CD4-positive, alpha-beta T cell treated with Interferon gamma for 1 hour (primary cell): ENCODE results near the gene CLDN18.

Source experiments
- DNase-seq: peaks from one replicate; pipeline ENCODE4 v3.0.0-alpha.2; 2020

The CLDN18 gene

DNA sequence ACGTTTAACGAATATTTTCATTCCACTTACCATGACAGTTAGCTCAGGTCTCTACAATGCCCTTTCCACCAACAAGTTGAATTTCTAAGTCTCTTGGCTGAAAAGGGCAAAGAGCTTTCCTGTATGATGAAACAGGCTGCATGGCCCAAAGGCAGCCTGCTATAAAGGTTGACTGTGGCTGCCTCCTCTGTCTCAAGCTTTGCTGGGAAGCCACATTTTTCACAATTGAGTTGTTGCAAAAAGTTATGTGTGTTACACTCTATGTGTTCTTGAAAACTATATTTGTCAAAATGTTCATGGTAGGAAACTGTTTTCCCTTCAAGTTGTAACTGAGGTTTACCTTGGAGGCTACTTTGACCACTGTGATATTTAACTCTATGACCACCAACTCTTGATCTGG, 56.0 kb downstream of the CLDN18 start:
- DNase-seq: no peak

DNA sequence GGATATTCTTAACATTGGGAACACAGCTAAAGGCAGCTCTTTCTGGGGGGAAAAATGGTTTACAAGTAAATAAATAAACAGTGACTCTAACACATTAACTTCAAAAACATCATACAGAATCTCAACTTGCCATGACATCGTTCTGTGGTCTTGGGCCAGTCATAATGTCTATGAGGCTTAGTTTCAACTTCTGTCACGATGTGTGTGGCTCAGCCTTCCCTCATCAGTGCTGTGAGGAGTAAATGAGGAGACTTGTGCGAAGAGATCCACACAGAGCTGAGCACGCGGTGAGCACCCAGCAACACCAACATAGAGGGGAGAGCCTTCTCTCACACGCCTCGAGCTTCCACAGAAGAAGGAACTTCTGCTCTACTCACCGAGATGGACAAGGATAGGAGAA, 56.4 kb downstream of the CLDN18 start:
- DNase-seq: no peak

DNA sequence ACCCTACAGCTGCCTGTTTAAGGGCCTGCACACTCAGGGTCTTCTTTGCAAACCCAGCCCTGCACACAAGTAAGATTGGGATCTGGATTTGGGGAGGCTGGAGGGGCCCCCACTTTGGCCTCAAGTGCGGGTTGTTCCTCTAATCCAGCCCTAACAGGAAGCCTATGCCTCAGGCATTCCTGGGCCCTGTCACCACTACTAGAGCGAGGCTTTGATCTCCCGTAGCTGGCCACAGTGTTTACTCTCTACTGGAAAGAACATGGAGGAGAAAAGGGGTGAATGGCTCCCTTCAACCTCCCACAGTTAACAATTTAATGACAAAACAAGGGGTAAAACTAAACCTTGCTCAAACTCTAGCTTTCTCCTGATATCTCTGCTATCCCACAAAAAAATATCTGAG, 57.0 kb downstream of the CLDN18 start:
- no peak for DNase-seq

DNA sequence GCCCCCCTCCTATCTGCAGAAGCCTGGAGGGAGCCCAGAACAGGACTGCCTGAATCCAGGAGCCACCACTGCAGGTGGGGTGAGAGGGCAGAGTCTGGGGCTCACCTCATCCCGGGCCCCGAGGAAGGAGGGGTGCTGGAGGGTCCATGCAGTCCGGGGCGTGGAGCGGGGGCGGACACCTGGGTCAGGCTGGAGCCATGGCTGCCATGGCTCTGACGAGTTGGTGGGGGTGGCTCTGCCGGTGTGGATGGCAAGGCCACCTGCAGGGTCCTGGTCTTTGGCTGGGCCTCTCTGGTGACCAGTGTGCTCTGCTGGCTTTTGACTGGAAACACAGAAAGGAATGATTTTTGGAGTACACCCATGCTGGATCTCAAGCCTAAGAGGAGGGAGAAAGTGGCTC, 58.1 kb downstream of the CLDN18 start:
- DNase-seq: no peak

DNA sequence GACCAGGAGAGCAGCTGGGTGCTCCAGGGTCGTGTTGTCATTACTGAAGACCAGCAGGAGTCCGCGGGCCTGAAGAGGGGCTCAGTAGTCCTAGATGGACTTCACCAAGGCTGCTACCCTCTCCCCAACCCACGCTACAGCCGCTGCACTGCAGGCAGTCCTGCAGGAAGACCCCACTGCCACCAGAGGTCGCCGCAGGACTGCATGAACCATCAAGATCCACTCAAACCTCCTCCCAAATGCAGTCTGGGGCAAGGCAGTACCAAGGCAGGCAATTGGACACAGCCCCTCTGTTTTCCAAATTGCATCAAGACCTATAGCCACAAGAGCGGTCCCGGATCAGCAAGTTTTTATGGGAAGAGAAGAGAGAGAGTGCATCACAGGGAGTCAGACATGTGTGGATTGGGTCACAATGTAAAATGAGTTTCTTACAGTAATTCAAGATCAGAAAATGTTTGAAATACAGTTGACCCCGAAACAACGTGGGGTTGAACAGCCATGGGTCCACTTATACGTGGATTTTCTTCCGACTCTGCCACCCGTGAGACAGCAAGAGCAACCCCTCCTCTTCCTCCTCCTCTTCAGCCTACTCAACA, 58.7 kb downstream of the CLDN18 start:
- peak; percentile 58 for DNase-seq

DNA sequence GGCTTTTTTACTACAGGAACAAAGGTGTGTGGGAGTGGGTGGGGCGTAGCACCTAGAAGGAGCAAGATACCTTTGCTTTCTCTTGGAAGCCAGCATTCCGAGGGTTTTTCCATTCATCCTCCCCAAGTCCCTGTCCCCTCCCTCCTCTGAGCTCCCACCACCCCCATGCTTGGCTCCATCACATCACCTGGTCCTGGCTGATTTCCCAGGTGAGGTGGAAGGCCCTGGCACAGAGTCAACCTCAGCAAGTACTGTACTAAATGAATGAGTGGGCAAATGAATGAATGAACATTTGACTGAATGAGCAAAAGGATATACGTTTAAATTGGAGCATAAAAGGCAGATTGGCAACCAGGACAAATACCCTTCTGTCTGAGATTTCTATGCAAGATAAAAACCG, 60.0 kb downstream of the CLDN18 start:
- no peak for DNase-seq

DNA sequence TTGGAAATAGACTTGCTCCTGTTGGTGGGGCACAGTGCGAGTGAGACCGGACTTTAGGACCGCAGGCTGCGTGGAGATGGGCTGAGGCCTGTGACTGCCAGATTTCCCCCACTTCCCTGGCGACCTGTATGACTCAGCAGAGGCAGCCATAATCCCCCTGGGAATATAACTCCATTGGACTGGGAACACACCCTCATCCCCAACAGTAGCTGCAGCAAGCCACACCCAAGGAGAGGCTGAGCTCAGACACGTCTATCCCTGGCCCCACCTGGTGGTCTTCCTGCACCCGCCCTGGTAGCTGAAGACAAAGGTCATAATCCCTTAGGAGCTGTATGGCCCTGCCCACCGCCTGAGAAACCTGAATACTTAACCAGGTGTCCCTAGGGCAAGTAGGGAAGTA, 62.8 kb downstream of the CLDN18 start:
- DNase-seq: no peak

DNA sequence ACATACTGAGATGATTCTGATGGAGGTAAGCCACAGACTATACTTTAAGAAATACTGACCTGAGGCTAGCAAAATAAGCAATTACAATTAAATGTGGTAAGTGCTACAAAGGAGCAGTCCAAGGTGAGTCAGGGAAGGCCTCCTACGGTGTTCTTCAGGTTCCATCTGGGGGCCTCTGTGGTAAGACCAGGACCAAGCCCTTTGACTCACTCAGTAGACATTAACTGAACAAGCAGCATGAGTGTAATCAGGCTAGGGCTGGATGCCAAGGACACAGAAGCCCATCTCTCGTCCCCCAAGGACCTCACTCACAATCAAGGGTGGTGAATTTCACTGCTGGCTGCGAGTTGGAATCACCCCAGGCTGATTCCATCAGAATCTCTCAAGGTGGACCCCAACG, 68.1 kb downstream of the CLDN18 start:
- DNase-seq: no peak

DNA sequence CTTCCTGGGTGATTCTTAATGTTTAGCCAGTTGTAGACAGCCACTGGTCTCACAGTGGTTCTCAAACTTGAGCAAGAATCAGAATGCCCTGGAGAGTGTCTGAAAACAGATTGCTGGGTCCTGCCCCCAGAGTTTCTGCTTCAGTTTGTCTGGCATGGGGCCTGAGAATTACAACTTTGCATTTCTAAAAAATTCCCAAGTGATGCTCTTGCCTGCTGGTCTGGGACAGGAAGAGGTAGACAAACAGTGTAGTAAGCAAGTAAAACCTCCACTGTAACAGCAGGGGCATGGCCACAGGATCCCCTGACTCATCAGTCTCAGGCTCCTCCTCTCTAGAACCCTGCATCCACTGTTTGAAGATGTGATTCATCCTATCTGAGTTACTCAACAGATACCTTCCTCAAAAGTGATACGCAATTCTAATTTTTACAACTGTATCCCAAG, 69.0 kb downstream of the CLDN18 start:
- peak; percentile 29 for DNase-seq

DNA sequence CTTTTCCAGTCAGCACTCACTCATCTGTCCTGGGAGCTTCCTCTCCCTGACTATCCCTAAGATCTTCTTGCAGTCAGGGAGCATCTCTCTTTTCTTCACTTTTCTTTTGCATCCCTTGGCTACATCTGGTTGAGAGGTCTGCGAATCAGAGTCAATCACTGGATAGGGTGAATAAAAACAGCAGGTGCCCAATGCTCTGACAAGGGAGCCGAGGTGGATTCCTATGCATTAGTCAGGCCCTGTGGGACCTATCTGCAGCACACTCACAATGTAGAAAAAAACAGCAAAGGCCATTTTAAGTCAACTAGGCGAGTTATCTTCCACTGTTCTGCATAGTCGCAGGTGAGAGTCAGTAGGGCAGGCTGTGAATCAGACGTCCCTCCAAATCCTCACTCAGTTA, 69.9 kb downstream of the CLDN18 start:
- DNase-seq: no peak

DNA sequence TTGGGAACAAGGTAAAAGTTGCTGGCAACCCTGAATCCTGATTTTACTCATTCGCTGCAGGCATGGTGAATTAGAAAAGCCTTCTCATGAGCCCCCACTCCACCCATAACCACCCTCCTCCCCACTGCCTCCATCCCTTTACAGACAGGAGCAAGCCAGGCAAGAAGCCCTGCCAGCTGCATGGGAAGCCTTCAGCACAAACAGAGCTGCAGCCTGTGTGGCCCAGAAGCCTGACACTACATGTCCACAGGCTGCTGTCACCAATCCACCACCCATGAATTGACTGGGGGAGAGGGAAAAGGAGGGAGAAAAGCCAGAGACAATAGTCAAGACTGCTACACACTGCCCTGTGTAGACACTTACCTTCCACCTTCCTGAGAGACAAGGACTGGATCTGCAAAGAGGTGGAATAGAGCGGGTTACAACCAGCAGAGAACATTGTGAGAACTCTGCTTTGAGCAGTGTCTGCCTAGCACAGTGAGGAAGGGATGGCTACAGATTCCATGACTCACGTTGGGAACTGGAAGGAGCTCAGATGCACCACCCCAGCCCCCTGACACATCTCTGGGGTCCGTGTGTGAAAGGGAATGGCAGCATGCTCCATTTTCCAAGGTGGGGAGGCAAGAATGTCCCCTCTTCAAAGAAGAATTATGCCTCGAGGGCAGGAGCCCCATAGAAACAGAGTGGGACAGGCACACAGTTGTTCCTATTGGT, 71.6 kb downstream of the CLDN18 start:
- no peak for DNase-seq

DNA sequence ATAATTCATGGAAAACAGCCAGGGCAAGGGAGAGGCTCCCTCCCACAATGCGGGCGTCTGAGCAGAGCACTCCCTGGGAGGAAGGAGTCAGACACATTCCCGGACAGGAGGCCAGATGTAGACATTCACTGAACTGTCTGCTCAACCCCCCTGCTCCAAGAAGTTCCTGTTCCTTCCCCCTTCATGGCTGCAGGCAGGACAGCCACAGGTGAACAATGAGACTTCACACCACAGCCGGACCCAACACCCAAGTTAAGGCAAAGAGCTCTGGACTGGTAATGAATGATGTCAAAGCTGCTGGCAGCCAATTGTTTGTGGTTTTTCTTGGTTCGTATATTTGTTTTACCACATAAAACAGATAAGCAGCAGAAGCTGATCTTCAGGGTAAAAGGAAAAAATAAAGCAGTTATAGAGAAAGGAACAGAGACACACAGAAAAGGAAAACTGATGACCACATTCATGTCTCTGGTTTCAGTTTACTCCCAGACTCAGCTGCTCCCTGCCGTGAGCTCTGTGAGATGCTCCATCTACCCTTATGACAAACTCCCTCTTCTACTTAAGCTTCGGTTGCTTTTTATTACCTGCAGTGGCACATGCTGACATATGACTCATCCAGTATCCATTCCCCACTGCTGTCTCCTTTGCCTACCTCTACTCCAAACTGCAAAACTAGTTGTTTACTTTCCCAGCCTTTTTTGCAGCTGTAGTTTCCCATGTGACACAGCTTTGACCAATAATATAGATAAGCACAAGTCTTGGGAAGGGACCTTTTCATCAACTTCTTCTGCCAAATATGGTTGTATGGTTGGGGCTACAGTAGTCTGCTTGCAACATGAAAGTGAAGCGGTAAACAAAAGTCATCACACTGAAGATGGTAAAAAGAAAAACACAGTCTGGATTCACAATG, 72.4 kb downstream of the CLDN18 start:
- DNase-seq: no peak

DNA sequence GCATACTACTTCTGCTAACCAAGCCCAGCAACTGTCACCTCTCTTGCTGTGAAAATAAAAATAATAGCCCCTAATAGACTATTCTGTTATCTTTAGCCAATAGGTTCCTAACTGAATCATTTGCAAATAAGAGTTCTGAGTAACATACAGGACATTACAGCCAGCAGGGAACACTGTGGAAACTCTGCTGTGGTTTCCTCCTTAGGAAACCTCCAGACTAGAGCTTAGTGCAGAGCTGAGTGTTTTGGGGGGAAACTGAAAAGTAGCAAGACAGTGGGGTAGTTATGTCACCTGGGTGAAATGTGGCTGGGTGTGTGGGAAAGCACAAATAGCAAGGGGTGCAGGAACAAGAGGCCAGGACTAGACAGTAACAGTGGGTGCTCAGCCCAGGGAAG, 73.0 kb downstream of the CLDN18 start:
- no peak for DNase-seq
